Hepatocyte (in vitro differentiated cells): ENCODE measurements around the gene RDH5.

Experiments
- EZH2 ChIP-seq: fragments of 200-600 bp; sonication (generic); IDR thresholded peaks from 2 replicates; pipeline ENCODE4 v1.6.1; 2016; ENCODE audit warnings: antibody characterized with exemption, mild to moderate bottlenecking, borderline replicate concordance
- TF ChIP-seq, protein P1 (sequence below): fragments of 200-600 bp; sonication (generic); IDR thresholded peaks from 2 replicates; pipeline ENCODE4 v1.5.1; 2016; ENCODE audit warnings: antibody characterized with exemption, mild to moderate bottlenecking; ENCODE audit not compliant: poor library complexity

DNA sequence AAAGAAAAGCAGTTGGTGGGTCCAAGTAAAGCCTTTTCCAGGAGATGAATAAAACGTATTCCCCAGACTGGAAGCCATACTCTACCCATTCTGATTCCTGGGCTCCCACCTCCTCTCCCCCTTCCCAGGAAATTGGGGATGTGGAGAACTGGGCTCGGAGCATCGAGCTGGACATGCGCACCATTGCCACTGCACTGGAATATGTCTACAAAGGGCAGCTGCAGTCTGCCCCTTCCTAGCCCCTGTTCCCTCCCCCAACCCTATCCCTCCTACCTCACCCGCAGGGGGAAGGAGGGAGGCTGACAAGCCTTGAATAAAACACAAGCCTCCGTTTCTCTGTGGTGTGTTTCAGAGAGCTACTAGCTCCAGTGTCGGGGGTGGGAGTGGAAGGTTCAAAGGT lies 822 bp upstream of the RDH5 start:
- TF ChIP-seq, protein P1, sequence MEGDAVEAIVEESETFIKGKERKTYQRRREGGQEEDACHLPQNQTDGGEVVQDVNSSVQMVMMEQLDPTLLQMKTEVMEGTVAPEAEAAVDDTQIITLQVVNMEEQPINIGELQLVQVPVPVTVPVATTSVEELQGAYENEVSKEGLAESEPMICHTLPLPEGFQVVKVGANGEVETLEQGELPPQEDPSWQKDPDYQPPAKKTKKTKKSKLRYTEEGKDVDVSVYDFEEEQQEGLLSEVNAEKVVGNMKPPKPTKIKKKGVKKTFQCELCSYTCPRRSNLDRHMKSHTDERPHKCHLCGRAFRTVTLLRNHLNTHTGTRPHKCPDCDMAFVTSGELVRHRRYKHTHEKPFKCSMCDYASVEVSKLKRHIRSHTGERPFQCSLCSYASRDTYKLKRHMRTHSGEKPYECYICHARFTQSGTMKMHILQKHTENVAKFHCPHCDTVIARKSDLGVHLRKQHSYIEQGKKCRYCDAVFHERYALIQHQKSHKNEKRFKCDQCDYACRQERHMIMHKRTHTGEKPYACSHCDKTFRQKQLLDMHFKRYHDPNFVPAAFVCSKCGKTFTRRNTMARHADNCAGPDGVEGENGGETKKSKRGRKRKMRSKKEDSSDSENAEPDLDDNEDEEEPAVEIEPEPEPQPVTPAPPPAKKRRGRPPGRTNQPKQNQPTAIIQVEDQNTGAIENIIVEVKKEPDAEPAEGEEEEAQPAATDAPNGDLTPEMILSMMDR = no peak
- no peak for TF ChIP-seq EZH2
